ENCODE data around the gene RASAL3. TPM values are rescaled to one million over a fixed set of nuclear protein-coding genes. Genes with fewer than 3 reads are reported as not detected.
A peak's percentile ranks its signal among the peaks of the same experiment; 100 is the strongest.

The RASAL3 gene
- total RNA-seq, 1 experiment from 2014 or later, result not detected

DNA sequence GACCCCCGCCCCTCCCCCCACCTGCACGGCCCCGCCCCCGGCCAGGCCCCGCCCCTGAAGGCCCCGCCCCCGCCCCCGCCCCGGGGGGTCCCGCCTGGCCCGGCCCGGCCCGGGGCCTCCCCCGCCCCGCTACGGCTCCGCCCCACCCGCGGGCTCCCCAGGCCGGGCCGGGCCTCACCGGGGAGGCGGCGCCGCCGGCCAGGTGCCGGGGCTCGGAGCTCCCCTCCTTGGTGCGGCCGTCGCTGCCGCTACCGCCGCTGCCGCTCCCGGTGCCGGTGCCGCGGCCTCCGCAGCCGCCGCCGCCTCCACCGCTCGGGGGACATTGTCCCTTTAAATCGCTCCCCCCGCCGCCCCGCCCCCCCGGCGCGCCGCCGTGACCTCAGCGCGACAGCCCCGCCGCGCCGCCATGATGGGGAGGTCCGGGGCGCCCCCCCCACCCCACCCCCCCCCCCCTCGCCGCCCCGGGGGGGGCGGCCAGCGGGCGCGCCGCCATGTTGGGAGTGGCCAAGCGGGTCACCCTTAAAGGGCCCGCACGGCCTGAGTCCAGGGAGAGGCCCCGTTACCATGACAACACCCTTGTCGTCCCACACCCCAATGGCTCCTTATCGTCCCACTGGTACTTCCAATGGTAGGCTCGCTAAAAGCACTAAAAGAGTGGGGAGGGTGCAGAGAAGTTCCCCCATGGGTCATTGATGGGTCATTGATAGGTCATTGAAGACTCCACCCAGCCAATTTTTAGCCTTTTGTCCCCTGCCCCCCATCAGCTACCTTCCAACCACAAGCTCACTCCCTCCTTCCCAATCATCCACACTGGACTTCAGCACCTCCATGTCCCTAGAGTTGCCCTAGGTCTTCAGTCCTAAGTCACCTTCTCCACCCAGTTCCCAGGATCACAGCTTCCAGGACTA lies 14.5 kb downstream of the RASAL3 start, which contains the start of gene WIZ:
TSS of gene WIZ (minus strand) at position 337 of the 908 bp plus-strand sequence. CDS start 1,649 bp downstream, outside the sequence.
- no peak for DNase-seq (ENCODE audit: low read depth)

DNA sequence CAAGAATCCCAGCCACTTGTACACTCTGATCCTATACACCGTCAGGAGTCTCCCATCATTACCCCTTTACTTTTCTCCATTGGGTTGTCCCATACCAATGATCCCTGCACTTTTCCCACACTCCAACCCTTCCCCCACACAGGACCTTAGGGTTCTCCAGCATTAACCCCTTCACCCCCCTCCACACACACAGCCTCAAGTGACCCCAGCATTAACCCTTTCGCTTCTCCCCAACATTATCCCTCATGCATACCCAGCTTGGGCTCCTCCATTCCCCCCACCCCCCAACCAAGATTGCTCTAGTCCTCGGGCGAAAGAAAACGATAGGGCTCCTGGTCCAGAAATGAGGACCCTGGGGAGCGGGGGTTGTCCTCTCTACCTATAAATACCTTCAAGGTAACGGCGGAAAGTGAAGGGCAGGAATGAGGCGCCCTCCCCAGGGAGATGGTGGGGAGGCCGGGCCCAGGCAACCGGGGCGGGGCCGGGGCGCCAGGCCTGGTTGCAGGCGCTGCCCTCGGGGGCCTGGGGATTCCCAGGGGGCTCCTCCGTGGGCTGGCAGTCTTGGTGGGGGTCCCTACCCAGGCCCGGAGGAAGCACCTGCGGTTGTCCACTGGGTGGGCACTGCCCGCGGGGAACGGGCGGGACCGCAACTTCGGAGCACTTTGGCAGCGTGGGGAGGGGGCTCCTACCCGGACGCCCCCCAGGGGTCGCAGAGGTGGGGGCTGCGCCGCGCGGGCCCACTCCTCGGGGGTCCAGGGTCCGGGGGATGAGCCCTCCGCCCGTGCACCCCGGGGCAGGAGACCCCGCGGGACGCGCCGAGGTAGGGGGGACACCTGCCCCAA lies 15.3 kb downstream of the RASAL3 start:
- peak; percentile 17 for DNase-seq (ENCODE audit: low read depth)

- no peak for DNase-seq (ENCODE audit: low read depth)
Observed at GRCh38 chr19:15448044-15448777, 16.1 kb downstream of the RASAL3 start.

GRCh38 chr19:15447057-15447456 lies 17.3 kb downstream of the RASAL3 start:
- no peak for DNase-seq (ENCODE audit: low read depth)

- DNase-seq (ENCODE audit: low read depth), result no peak
Observed at GRCh38 chr19:15445807-15446376, 18.5 kb downstream of the RASAL3 start.

- no peak for DNase-seq (ENCODE audit: low read depth)
Observed at GRCh38 chr19:15445227-15445605, 19.1 kb downstream of the RASAL3 start.

DNA sequence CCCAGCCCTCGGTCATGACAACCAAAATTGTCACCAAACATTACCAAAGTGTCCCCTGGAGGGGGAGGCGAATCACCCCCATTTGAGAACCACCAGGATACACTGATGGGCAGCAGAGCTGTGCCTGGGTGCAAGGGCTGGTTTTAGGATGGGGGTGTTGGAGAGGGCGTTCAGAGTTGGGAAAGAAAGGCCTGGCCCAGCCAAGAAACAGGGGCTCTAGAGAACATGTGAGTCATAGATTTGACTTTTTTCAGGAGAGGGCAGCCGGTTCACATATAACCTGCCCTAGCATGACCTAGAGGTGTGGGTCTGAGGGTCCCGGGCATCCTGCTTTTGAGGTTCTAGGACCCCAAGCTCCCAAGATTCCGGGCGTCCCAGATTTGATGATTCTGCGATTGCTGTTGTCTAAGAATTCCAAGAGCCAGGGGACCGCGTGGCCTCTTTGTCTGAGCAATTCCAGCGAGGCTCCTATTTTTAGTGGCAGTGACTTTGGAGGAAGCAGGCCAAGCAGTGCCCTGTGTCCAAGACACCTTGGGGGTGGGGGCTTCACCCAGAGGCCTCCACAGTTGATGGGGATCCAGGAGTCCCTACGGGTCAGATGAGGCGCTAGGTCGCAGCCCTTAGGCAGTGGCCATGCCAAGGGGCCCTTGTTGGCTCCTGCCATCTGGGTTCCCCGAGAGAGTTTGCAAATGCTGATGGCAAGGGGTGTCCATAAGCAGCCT lies 19.7 kb downstream of the RASAL3 start:
- DNase-seq (ENCODE audit: low read depth), result no peak

- DNase-seq (ENCODE audit: low read depth), result no peak
Observed at GRCh38 chr19:15443838-15444237, 20.5 kb downstream of the RASAL3 start.

GRCh38 chr19:15443325-15443724 lies 21.0 kb downstream of the RASAL3 start:
- no peak for DNase-seq (ENCODE audit: low read depth)

DNA sequence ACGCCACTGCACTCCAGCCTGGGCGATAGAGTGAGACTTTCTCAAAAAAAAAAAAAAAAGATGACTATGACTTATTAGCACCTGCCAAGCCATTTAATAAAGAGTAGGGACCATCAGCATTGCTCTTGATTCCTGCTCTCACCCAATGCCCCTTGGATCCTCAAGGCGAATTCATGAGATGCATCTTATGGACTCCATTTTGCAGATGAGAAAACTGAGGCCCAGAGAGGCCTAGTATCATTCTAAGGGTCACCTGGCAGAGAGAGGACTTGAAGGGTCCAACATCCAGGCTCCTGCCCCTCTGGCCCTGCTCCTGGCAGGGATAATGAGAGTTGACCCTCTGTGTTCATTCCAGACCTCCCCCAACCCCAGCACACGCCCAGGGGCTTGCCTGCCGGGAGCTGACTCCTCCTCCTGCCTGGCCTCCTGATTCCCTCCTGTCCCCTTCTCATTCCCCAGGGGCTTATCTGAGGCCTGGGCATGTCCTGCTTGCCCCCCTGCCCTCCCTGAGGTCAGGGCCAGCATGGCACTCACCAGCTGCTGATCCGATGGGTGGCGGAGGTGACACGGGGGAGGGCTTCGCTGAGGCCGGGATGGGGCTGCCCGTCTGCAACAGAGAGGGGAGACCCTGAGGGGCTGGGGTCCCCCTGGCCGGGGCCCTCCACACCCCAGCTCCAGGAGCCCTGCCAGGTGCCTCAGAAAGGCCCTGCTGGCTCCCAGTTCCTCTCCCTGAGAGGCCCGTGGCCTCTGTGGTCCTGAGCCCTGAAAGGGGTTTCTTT lies 22.0 kb downstream of the RASAL3 start:
- DNase-seq (ENCODE audit: low read depth), result no peak

- DNase-seq (ENCODE audit: low read depth), result no peak
Observed at GRCh38 chr19:15441317-15441716, 23.0 kb downstream of the RASAL3 start.

- no peak for DNase-seq (ENCODE audit: low read depth)
Observed at GRCh38 chr19:15439821-15440641, 24.3 kb downstream of the RASAL3 start.

GRCh38 chr19:15439078-15439799 lies 25.1 kb downstream of the RASAL3 start:
- DNase-seq (ENCODE audit: low read depth), result no peak

- DNase-seq (ENCODE audit: low read depth), result no peak
Observed at GRCh38 chr19:15438577-15438976, 25.8 kb downstream of the RASAL3 start.

GRCh38 chr19:15438124-15438496 lies 26.2 kb downstream of the RASAL3 start:
- DNase-seq (ENCODE audit: low read depth), result no peak

GRCh38 chr19:15437355-15438123 lies 26.8 kb downstream of the RASAL3 start:
- no peak for DNase-seq (ENCODE audit: low read depth)

DNA sequence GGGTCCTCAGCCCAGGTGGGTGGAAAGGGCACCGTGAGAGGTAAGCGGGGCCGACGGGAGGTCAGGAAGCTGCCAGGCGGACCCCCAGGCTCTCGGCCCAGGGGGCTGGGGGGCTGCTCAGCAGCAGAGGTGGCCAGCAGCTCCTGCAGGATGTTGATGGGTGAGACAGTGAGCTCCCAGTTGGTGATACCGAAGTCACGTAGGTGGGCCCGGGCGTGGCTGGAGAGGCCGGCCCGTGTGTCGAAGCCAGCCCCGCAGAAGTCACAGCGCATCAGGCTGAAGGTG lies 27.6 kb downstream of the RASAL3 start:
- DNase-seq (ENCODE audit: low read depth), result no peak

Data from HT1080 (cell line).